Transverse colon (tissue), 3 donors: Measurements from ENCODE around the gene MOGAT3.

Experiments
- CTCF ChIP-seq, 5 experiments: fragments of 200-600 bp in 3 of 5; fragments of 450-650 bp in 2 of 5; sonication (generic) in 3 of 5; IDR thresholded peaks; 1 replicate in 2 of 5; 2 replicates in 3 of 5; pipeline ENCODE4 v1.5.1; 2016 to 2017; ENCODE audit warnings: antibody characterized with exemption in 5 of 5, inconsistent platforms in 3 of 5, mild to moderate bottlenecking in 2 of 5, moderate library complexity in 1 of 5
- POLR2A ChIP-seq: fragments of 450-650 bp; IDR thresholded peaks from one replicate; pipeline ENCODE4 v1.6.1; 2016; ENCODE audit warnings: antibody characterized with exemption, mild to moderate bottlenecking, moderate library complexity

- TF ChIP-seq CTCF (IDR thresholded peaks at IDR 0.05) (no peak), POLR2A (no peak)
These were observed 49.5 kb upstream of the MOGAT3 start for GRCh38 chr7:101250324-101250723.
